ENCODE measurements around the gene WIPF2.
"Not testable (repeated sequence)": the region's sequence is repeated elsewhere in the genome, so short reads cannot be mapped to it uniquely, and the experiment has no call there.

Gene WIPF2

DNA sequence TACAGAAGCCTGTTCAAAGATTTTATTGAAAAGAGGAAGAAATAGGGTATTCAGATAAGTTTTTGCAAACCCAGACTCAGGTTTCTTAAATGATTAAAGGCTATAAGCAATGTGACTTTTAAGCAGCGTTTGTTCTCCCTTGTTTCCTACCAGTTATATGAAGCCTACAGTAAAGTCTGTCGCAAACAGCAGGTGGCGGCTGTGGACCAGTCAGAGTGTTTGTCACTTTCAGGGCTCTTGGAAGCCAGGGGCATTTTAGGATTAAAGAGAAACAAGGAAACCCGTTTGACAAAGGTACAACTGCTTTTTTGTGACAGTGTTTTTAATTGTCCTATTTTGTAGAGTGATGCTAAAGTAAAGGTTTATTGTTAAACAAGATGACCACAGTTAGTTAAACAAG is 82.2 kb downstream of the WIPF2 start:
- no peak for DNase-seq

DNA sequence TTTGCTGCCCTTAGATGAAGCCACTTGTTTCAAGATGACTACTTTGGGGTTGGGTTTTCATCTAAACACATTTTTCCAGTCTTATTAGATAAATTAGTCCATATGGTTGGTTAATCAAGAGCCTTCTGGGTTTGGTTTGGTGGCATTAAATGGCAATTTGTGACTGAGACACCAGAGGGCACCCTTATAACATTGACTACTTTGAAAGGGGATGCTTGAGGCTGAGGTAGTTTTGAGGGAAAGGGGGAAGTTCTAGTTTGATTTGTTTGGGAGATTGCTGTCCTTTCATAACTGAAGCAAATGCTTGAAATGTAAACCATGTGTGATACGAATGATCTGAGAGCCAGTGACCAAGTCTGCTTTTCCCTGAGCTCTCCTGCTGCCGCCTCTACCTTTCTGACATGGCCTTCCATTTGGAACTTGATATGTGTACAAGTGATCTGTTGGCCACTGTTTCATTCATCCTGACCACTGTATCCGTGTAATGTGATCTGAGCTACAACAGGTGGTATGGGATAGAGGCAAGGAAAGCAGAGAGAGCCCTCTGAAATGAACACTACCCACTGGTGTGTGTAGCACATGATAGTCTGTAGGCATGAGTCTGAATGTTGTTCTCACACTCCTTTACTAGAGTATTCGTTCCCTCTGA is 84.0 kb downstream of the WIPF2 start:
- DNase-seq, result no peak

DNA sequence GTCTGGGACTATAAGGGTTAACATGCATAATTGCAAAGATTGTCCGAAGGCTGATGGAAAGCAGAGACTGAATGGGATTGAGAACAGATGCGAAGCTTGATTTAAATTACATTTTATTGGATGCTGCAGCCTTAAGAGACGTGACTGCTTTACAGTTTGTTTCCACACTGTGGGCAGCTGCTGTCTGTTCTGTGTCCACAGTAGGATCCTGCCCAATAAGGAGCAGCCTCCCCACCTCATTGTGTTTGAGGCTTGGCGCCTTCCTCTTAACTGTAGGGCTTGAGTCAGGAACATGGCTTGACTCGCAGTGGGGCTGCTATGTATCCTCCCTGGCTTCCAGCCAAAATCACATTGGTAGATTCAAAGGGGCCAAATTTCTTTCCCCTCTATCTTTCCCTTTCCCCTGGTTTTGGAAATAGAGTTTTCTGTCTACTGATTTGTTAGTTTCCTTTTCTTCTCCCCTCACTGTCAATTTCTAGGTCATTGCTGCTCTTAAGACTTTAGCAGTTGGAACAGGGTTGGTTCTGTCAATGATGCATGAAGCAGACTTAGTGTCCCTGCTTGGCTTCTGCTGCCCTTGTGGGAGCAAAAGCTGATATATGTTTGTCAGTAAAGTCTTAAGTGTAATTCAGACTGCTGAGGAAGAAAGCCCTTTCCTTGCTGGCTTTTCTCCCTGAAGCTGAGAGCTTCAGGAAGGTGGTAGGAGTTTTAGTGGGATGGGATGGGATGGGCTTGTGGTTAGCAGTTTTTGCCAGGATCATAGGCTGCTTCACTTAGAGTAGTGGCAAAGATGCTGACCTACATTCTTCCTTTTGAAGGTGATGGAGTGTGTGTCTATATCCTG is 84.8 kb downstream of the WIPF2 start:
- no peak for DNase-seq

DNA sequence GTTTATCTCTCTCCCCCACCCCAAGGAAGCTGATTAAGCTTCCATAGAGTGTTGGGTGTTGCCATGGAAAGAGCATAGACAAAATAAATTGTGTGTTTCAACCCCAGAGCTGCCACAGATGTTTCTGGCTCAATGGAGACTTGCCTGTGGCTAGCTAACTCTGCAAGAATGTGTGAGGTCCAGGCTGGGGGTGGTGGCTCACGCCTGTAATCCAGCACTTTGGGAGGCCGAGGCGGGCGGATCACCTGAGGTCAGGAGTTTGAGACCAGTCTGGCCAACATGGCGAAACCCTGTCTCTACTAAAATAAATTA is 85.4 kb downstream of the WIPF2 start:
- DNase-seq, result not testable (repeated sequence)

DNA sequence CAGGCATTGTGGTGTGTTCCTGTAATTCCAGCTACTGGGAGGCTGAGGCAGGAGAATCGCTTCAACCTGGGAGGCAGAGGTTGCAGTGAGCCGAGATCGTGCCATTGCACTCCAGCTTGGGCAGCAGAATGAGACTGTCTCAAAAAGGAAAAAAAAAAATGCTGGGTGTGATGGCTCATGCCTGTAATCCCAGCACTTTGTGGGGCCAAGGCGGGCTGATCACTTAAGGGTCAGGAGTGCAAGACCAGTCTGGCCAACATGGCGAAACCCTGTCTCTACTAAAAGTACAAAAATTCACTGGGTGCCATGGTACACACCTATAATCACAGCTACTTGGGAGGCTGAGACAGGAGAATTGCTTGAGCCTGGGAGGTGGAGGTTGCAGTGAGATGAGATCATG is 85.8 kb downstream of the WIPF2 start:
- DNase-seq, result not testable (repeated sequence)

DNA sequence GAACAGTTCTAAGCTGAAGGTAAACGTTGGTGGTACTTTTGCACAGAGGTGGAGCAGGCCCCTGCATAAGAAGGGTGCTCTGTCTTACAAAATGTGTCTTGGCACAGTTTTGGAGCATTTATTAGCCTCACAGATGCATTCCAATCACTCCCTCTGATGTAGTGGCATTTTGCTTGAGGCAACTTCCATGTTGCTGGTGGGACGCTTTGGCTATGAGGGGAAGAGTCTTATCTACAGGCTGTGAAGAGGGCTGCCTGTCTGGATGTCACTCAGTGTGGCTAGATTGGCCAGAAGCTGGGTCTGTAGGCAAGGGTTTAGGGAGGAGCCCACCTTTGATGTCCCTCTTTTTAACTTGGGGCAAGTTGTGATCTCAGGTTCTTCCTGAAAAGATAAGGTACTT is 87.3 kb downstream of the WIPF2 start:
- DNase-seq, result no peak

DNA sequence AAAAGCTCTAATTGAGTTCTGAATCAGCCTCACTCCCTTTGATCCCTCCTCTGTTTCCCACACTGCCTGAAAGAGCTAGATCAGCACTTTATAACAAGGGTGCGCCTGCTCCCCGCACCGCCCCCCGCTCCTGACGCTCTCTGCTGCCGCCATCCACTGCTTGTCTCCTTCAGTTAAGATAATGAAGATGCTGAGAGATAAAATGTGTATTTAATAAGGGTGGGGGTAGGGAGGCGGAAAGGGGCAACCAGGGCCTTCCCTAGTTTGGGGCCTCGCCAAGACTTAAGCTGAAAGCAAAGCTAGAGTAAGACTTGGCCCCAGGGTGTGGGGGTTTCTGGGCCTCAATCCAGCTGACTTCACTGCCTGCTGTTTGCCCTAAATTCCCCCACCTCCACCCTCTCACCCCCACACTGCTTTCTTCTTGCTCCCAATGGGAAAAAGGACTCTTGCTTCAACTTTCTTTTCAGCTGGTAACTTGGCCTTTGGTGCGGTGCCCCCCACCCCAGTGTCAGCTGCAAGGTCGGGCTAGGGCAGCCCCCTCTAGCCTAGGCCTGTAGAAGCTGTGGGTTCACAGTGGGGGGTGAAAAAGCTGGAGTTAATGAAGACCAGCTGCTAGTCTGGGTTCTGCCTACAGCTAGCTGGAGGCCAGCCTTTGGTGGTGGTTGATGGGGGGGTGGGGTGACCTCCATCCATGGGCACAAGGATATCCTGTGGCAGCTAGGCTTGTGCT is 88.1 kb downstream of the WIPF2 start:
- DNase-seq, result no peak

DNA sequence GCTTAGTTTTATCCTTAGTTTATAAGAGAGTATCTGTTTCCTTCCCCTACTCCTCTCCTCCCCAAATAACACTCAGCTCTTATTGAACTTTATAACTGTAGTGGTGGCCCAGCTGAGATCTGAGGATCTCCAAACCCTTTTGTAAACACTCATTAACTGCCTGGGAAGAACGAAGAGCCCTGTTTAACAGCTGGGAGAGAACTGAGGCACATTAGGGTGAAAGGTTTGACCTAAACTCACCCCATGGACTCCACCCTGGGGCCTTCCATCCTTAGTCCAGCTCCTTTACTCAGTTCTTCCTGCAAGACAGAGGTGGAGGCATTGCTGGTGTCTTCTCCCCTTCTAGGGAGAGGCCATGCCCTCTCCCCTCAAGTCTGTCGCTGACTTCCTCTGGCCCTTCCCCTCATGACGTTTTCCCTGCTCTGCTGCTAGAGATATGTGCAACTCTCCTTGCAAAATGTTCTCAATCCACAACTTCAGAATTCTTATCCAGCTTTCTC is 88.7 kb downstream of the WIPF2 start:
- DNase-seq, result no peak

DNA sequence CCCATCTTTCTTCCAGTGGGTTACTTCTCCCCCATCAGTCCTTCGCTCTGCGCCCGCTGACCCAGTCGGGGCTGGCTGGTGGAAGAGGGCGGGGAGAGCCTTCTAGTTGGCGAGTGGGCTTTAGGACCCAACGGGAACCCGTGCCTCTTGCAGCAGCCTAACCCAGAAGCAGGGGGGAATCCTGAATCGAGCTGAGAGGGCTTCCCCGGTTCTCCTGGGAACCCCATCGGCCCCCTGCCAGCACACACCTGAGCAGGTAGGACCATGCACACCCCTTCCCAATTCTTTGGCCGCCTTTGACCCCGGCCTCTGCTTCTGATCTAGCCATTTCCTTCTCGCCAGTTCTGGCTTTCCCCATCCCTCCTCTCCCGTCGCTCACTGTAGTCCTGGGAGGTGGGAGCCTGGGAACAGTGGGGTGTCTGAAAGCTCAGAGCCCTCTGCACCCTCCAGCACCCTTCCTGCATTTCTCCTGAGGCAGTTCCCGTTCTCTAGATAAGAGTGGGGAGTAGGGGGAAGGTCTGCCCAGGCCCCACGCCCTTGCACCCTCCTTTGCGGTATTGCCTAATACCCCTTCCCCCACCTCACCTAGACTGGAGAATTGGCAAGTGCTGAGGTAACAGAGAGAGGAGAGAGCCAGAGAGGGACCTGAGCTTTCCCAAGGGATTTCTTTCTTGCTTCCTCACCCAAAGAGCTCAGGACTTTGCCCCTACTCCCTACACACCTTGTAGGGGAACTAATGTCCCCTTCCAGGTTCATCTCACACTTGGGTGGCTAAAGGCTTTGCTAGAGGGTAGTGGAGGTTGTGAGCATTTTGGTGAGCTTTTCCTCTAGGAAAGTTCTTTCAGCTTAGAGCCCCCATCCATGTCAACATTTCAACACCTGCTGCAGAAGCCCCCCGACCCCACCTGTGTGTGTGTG is 90.2 kb downstream of the WIPF2 start, which contains the start of gene RARA:
TSS of gene RARA (plus strand) at position 150 of the 918 bp plus-strand sequence. CDS start 22,039 bp downstream, outside the sequence.
- DNase-seq, result no peak

DNA sequence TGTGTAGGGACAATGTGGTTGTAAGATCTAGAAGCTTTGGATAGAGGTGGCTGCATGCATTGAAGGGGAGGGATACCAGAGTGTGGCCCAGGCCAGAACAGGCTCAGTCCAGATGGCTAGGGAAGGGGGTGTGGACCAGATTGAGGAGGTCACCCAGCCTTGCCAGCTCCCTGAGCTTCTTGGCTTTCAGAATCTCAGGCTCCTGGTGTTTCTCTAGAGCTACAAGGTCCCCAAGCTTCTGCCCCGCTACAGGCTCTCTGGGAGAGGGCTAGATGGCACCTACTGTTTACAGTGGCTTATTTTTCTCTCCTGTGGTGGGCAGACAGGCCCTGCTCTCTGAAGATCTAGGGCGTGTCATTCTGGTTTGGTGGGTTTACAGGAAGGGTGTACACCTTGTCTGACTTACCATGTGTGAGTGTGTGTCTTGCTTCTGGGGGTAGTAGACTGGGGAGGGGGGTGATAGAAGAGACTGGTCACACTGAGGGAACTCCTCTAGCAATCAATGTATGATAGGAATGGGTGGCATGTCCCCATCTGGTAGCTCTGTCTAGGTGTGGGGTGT is 90.9 kb downstream of the WIPF2 start:
- DNase-seq, result no peak

DNA sequence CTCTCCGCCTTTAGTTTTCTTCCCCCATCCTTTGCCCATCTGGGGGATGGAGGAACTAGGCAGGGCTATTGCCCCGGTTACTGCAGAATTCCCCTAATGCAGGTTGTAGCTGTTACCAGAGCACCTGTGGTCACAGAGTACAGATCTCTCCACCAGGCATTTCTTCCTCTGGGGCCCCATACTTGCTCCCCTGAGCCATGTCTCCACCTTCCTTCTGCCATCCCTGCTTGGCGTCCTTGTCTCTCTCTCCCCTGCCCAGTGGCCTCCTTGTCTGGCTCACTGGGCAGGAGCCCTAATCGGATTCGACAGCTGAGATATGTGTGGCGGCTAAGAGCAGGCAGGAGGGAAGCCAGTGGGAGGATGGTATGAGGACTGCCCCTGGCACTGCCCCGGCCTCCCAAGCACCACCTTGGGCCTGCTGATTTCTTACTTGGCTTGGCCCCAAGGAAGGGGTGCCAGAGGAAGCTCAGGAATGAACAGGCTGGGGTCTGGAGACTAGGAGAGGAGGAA is 91.8 kb downstream of the WIPF2 start:
- DNase-seq, result no peak

DNA sequence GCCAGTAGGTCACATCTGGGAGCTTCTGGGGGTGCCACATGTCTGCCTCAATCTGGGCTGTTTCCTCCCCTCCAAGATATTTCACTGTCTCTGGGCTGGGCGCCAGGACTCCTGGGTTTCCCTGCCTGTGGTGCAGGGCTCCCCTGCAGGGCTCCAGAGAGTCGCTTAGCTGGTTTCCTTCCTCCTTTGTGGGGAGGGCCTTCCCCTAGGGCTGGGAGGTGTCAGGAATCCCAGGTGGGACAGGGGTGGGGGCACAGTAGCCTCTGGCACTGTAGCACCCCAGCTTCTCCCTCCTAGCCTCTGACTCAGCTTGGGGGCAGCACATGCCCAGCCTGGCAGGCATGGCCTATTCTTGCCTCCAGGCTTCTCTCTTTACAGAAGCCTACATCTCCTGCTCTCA is 92.5 kb downstream of the WIPF2 start:
- DNase-seq, result no peak

DNA sequence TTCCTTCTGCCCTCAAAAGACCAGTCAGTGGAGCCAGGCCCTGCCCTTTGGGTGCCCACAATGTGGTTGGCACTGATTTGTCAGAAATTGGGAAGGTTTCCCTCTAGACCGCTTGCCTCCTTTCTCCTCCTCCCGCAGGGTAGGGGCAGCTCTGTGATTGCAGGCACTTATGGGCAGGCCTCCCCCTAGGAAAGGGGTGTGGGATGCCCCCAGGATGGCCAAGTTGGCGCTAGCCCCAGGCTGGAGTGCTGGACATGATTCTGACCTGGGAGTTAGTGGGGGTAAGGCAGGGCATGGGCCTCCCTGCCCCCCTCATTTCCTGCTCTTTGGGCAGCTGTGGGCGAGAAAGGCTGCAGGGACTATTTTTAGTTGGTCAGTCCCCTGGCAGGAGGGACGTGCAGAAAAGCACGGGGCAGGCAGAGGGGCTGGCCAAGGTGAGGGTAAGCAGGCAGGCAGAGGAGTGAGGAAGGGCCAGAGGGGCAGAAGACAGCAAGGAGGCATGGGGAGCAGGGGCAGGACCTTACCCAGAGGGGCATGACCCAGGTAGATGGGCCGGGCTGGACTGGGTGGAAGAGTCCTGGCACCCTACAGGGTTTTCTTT is 93.1 kb downstream of the WIPF2 start:
- no peak for DNase-seq

DNA sequence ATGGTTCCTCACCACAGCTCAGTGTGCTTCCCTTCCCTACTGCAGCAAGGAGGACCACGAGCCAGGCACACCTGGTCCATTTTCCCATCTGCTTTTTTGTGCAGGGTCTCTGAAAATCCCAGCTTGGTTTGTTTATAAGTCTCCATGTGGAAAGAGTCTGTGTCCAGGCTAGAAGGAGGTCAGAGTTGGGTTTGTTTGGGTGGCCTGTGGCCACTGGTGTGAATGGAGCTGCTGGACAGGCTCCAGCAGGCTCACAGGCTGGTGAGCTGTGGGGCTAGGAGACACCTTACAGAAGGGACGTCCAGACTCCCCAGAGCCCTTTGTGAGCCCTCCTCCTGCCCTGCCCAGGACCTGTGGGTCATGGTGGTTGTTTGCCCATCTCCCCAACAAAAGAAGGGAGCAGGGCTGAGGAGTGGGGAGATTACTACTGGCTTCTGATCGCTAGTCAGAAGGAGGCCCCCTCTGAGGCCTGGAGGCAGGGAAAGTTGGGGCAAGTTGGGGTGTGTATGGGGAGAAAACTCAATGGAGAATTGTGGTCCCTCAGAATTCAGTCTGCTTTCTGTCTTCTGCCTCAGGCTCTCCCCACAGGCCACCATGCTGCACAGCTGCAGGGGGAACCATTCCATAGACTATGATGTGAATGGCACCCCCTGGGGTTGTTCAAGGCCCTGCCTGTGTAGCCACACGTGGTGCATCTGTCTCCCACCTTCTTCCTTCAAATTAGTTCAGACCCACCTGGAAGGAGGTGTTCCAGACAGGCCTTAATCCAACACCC is 94.0 kb downstream of the WIPF2 start:
- no peak for DNase-seq

DNA sequence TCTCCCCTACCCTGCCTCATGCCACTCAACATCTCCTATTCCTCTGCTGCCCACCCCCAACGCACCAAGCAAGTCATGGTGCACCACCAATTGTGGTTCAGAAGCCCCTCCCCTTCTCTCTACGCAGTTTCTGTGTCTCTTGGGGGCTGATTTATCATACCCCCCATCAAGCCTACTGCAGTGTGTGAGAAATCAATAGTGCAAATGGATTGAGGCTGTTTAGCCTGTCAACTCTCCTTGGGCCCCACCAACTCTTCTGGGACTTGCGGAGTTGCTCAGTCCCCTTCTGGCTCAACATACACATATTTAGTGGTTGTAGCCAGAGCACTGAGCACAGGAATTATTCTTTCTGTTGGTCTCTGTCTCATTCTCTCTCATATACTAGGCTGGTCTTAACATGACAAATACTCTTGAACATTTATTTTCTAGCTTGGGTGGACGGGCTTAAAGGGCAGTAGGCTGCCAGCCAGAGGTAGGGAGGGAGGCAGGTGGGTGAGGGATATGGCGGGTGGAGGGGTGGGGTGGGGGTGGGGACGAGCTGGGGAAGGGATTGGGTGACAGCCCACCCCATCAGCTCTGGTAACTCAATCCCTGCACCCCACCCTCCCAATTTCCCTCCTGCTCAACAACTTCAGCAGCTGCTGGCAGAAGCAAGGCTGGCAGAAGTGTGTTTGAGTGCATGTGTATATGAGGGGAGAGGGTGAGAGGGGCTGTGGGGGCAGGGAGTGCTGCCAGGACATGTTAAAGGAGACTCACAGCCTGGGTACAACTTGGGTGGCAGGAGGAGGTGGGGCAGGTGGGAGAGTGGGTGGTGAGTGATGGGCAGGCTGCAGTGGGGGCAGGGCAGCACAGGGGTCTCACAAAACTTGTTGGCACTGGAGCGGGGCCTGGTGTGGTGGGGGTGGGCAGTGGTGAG is 94.8 kb downstream of the WIPF2 start:
- no peak for DNase-seq

DNA sequence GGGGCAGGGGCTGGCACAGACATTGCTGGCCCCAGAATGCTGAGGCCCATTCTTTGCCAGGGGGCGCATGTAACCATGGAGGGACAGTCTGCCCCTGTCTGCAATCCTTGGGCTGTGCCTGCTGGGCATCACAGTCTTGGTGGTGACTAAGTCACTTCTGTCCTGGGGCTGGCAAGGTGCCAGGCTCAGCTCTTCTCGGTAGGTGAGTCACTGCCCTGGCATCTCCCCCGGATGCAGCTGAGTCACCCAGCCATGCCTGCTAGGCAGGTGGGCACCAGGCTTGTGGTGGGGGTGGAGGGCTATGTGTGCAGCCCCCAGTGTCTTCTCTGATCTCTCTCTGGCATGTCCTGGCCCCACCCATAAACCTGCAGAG is 95.5 kb downstream of the WIPF2 start:
- peak; percentile 89 for DNase-seq

DNA sequence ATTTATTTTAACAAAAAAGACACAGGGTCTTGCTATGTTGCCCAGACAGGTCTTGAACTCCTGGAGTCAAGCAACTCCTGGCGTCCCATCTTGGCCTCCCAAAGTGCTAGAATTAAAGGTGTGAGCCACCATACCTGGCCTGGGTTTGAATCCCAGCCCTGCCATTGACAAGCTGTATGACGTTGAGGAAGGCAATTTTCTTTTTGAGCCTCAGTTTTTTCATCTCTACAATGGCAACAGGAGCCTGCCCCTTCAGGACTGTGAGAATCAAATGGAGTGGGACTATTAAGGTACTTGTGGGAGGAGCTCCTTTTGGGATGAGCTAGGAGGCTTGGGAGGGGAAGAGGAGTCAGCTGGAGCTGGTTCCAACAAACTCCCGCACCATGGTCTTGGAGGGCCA is 96.1 kb downstream of the WIPF2 start:
- no peak for DNase-seq

DNA sequence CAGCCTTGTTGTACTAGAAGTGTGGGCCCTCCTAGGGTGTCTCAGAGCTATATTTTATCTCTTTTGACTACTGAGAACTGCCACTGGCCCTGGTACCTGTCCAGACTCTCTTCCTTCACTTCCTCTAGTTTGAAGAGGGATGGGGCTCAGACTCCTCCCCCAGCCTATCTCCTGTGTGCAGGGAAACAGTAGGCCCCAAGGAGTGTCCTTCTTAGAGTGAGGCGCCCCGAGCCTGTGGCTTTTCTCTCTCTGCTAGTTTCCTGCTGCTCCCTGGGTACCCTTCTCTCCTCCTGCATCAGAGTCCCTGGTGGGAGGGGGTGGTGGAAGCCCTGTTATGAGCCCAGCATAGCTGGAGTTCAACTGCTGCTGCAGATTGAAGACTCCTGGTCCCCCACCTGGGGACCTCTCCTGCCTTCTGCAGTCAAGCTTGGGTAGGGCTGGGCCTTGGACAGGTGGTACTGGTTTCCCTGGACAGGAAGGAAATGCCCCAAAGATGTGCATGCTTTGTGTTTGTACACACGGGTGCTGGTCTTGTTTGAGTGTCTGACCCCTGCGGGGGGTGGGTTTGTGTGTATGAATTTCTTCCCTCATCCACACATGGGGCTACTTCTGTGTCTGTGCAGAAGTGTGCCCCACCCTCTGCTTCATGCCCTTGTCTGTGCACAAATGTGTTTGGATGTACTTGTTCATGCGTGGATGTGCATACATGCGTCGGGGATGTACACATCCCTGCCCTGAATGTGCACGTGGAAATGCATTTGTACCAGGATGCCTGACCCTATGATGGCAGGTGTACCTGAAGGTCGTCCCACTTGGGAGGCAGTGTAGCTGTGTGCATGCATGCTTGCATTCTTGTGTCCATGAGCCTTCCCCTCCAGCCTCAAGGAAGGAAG is 96.8 kb downstream of the WIPF2 start:
- DNase-seq, result no peak
